HL-60/S4 treated with retinoic acid at 250 ng/mL for 4 days and 3 days (cell line): ENCODE data around the gene APLF.

ENCODE experiments used
- in situ Hi-C: fragments of 300-500 bp; cut with MboI; formaldehyde crosslinking; loops from 2 replicates; pipeline ENCODE4 v1.7.0; 2022; ENCODE audit warnings: low sequenced_read_pairs

The APLF gene

GRCh38 chr2:68475110-68475509, 7.7 kb downstream of the APLF start:
- in situ Hi-C loops, result loop anchor here (10.0 to 25.0 kb wide), 2 partner anchors 237 to 440 kb away; no protein-coding TSS in a partner anchor

- in situ Hi-C loops, result loop anchor here (10.0 to 25.0 kb wide), 2 partner anchors 237 to 439 kb away; no protein-coding TSS in a partner anchor
Measured at GRCh38 chr2:68475576-68475975, 8.2 kb downstream of the APLF start.

- in situ Hi-C loops, result loop anchor here (10.0 to 25.0 kb wide), 2 partner anchors 236 to 438 kb away; no protein-coding TSS in a partner anchor
Measured at GRCh38 chr2:68476454-68476853, 9.1 kb downstream of the APLF start.

- in situ Hi-C loops, result loop anchor here (10.0 to 25.0 kb wide), 2 partner anchors 234 to 436 kb away; no protein-coding TSS in a partner anchor
Measured at GRCh38 chr2:68478688-68479087, 11.3 kb downstream of the APLF start.

- in situ Hi-C loops, result loop anchor here (25.0 kb wide), 1 partner anchor 230 kb away; no protein-coding TSS in a partner anchor
Measured at GRCh38 chr2:68482296-68482820, 15.0 kb downstream of the APLF start.

- in situ Hi-C loops, result loop anchor here (25.0 kb wide), 1 partner anchor 229 kb away; no protein-coding TSS in a partner anchor
Measured at GRCh38 chr2:68483011-68483410, 15.6 kb downstream of the APLF start.

GRCh38 chr2:68487773-68488355, 20.5 kb downstream of the APLF start:
- in situ Hi-C loops, result loop anchor here (25.0 kb wide), 1 partner anchor 224 kb away; no protein-coding TSS in a partner anchor

GRCh38 chr2:68488605-68489004, 21.2 kb downstream of the APLF start:
- in situ Hi-C loops, result loop anchor here (25.0 kb wide), 1 partner anchor 224 kb away; no protein-coding TSS in a partner anchor

GRCh38 chr2:68489282-68489681, 21.9 kb downstream of the APLF start:
- in situ Hi-C loops, result loop anchor here (25.0 kb wide), 1 partner anchor 223 kb away; no protein-coding TSS in a partner anchor

- in situ Hi-C loops, result loop anchor here (25.0 kb wide), 1 partner anchor 221 kb away; no protein-coding TSS in a partner anchor
Measured at GRCh38 chr2:68491582-68491981, 24.2 kb downstream of the APLF start.

- in situ Hi-C loops, result loop anchor here (25.0 kb wide), 1 partner anchor 213 kb away; no protein-coding TSS in a partner anchor
Measured at GRCh38 chr2:68499133-68499532, 31.7 kb downstream of the APLF start.

- in situ Hi-C loops, result no loop called here
Measured at GRCh38 chr2:68500649-68501048, 33.3 kb downstream of the APLF start.

GRCh38 chr2:68501768-68502167, 34.4 kb downstream of the APLF start:
- in situ Hi-C loops, result no loop called here

GRCh38 chr2:68505603-68506159, 38.3 kb downstream of the APLF start:
- in situ Hi-C loops, result no loop called here

GRCh38 chr2:68506170-68506569, 38.8 kb downstream of the APLF start:
- in situ Hi-C loops, result no loop called here

- in situ Hi-C loops, result no loop called here
Measured at GRCh38 chr2:68512326-68512725, 44.9 kb downstream of the APLF start.

- in situ Hi-C loops, result no loop called here
Measured at GRCh38 chr2:68512966-68513365, 45.6 kb downstream of the APLF start.

- in situ Hi-C loops, result no loop called here
Measured at GRCh38 chr2:68514316-68514929, 47.0 kb downstream of the APLF start.

- in situ Hi-C loops, result no loop called here
Measured at GRCh38 chr2:68516051-68516955, 48.9 kb downstream of the APLF start.

GRCh38 chr2:68519236-68519635, 51.9 kb downstream of the APLF start:
- in situ Hi-C loops, result no loop called here
